HCT116 (cell line): ENCODE measurements around the gene NOXO1. TPM values are rescaled to one million over a fixed set of nuclear protein-coding genes. Genes with fewer than 3 reads are reported as not detected.

Source experiments
- ATAC-seq: fragments of 200-7000 bp; cut with Tn5 transposase; 2 replicates; pipeline ENCODE4 v1.9.1; 2020; ENCODE audit warnings: mild to moderate bottlenecking, moderate library complexity
- BruUV-seq: library from RNA; stranded (reverse); fragments of 400-500 nt; replicated peaks from 2 replicates; lab custom pipeline; 2021; lab: Mats Ljungman, UMichigan
- CTCF ChIA-PET: fragments of 300-600 bp; sonication (Branson Sonifier 250); formaldehyde crosslinking; loops from one replicate; lab custom pipeline; 2021; ENCODE audit warnings: antibody characterized with exemption; lab: Charles Lee
- POLR2A ChIA-PET: fragments of 300-600, 350-600 bp; sonication (Branson Sonifier 250); formaldehyde crosslinking; loops from one replicate; lab custom pipeline; 2021; ENCODE audit warnings: antibody characterized with exemption; lab: Charles Lee
- RAD21 ChIA-PET, 2 experiments: fragments of 300-600 bp; sonication (Branson Sonifier 250); formaldehyde crosslinking; loops; one replicate each; lab custom pipeline; 2023; ENCODE audit warnings: low total read pairs in 2 of 2; ENCODE audit not compliant: uncharacterized antibody in 2 of 2, unreplicated experiment in 2 of 2, low non-redundant PET in 1 of 2; lab: Charles Lee
- DNase-seq: peaks from one replicate; pipeline ENCODE4 v3.0.0-alpha.2; 2010; ENCODE audit warnings: low read depth, low spot score
- H2AFZ ChIP-seq: fragments of 200-600 bp; shearing (Covaris generic), sonication (generic); 2 replicates; pipeline ENCODE4 v1.6.1; 2017; ENCODE audit warnings: low read depth, mixed run types, mixed read lengths, antibody characterized with exemption, low read length; ENCODE audit not compliant: poor library complexity, severe bottlenecking
- H3K27ac ChIP-seq: 2 replicates; pipeline ENCODE4 v1.5.1; 2012; ENCODE audit warnings: low read depth, low read length
- H3K27me3 ChIP-seq: fragments of 200-600 bp; sonication (generic); 2 replicates; pipeline ENCODE4 v1.6.1; 2016; ENCODE audit warnings: mixed run types, low read length, mixed read lengths; ENCODE audit not compliant: insufficient read depth
- H3K36me3 ChIP-seq, 2 experiments: fragments of 200-500 bp in 1 of 2; fragments of 200-600 bp in 1 of 2; sonication (Bioruptor generic) in 1 of 2; sonication (generic) in 1 of 2; 2 replicates each; pipeline versions ENCODE4 v1.5.1 to v1.6.1; 2014 to 2016; ENCODE audit warnings: low read length in 2 of 2, inconsistent platforms in 1 of 2, mixed read lengths in 1 of 2, mixed run types in 1 of 2; ENCODE audit not compliant: insufficient read depth in 2 of 2, control insufficient read depth in 1 of 2
- H3K4me1 ChIP-seq, 2 experiments: fragments of 200-600 bp in 1 of 2; sonication (generic) in 1 of 2; 2 replicates each; pipeline versions ENCODE4 v1.5.1 to v1.6.1; 2012 to 2017; ENCODE audit warnings: low read length in 2 of 2, inconsistent platforms in 1 of 2, mild to moderate bottlenecking in 1 of 2, mixed read lengths in 1 of 2, mixed run types in 1 of 2, moderate library complexity in 1 of 2; ENCODE audit not compliant: insufficient read depth in 2 of 2, control insufficient read depth in 1 of 2
- H3K4me2 ChIP-seq: fragments of 200-600 bp; sonication (generic); 2 replicates; pipeline ENCODE4 v1.6.1; 2017; ENCODE audit warnings: mixed run types, low read length, mixed read lengths
- H3K4me3 ChIP-seq, 2 experiments: fragments of 200-600 bp in 1 of 2; sonication (generic) in 1 of 2; replicated peaks in 1 of 2; 2 replicates each; pipeline ENCODE4 v1.5.1; 2011 to 2016; ENCODE audit warnings: low read length in 2 of 2, control low read depth in 1 of 2, low read depth in 1 of 2, mild to moderate bottlenecking in 1 of 2, mixed read lengths in 1 of 2, mixed run types in 1 of 2
- H3K79me2 ChIP-seq: fragments of 200-600 bp; sonication (generic); 2 replicates; pipeline ENCODE4 v1.6.1; 2017; ENCODE audit warnings: mild to moderate bottlenecking, mixed run types, low read length, moderate library complexity, mixed read lengths; ENCODE audit not compliant: insufficient read depth
- H3K9ac ChIP-seq: fragments of 200-600 bp; sonication (generic); 2 replicates; pipeline ENCODE4 v1.6.1; 2016; ENCODE audit warnings: low read length, mixed read lengths
- H3K9me2 ChIP-seq: fragments of 200-600 bp; sonication (generic), shearing (Covaris generic); 2 replicates; pipeline ENCODE4 v1.6.1; 2017; ENCODE audit warnings: mixed run types, mild to moderate bottlenecking, moderate library complexity; ENCODE audit not compliant: insufficient read depth
- H3K9me3 ChIP-seq, 2 experiments: fragments of 200-500 bp in 1 of 2; fragments of 200-600 bp in 1 of 2; sonication (Bioruptor generic) in 1 of 2; sonication (generic) in 1 of 2; 2 replicates each; pipeline ENCODE4 v1.6.1; 2014 to 2017; ENCODE audit warnings: low read length in 2 of 2, mixed read lengths in 2 of 2, inconsistent platforms in 1 of 2, low read depth in 1 of 2, mild to moderate bottlenecking in 1 of 2, mixed run types in 1 of 2, moderate library complexity in 1 of 2; ENCODE audit not compliant: control insufficient read depth in 1 of 2, insufficient read depth in 1 of 2
- H4K20me1 ChIP-seq: fragments of 200-600 bp; sonication (generic), shearing (Covaris generic); 2 replicates; pipeline ENCODE4 v1.6.1; 2017; ENCODE audit warnings: mixed run types, mild to moderate bottlenecking, moderate library complexity; ENCODE audit not compliant: insufficient read depth
- ATF3 ChIP-seq: IDR thresholded peaks from 2 replicates; pipeline ENCODE4 v1.6.1; 2012
- CEBPB ChIP-seq: IDR thresholded peaks from 2 replicates; pipeline ENCODE4 v1.6.1; 2012; ENCODE audit warnings: low read depth
- ELF1 ChIP-seq: IDR thresholded peaks from 2 replicates; pipeline ENCODE4 v1.6.1; 2012; ENCODE audit warnings: low read depth, borderline replicate concordance
- EZH2phosphoT487 ChIP-seq: fragments of 200-600 bp; IDR thresholded peaks from 2 replicates; pipeline ENCODE4 v1.6.1; 2018; ENCODE audit warnings: antibody characterized with exemption, borderline replicate concordance
- POLR2A ChIP-seq: IDR thresholded peaks from 2 replicates; pipeline ENCODE4 v1.7.0; 2011; ENCODE audit warnings: borderline replicate concordance; ENCODE audit not compliant: insufficient read depth, insufficient read length; ENCODE audit errors: extremely low read depth
- RAD21 ChIP-seq: IDR thresholded peaks from 2 replicates; pipeline ENCODE4 v1.6.1; 2012; ENCODE audit warnings: low read depth, mild to moderate bottlenecking
- SP1 ChIP-seq: IDR thresholded peaks from 2 replicates; pipeline ENCODE4 v1.6.1; 2012; ENCODE audit warnings: low read depth
- ZFX ChIP-seq: fragments of 450-650 bp; IDR thresholded peaks from 2 replicates; pipeline ENCODE4 v1.6.1; 2017
- ZNF274 ChIP-seq: fragments of 200-500 bp; sonication (Bioruptor generic); IDR thresholded peaks from 2 replicates; pipeline ENCODE4 v1.6.1; 2014; ENCODE audit warnings: mild to moderate bottlenecking, low read depth, low read length, inconsistent platforms
- intact Hi-C: fragments of 100-400 bp; cut with micrococcal nuclease; formaldehyde crosslinking; loops from 2 replicates; pipeline ENCODE4 v1.10.0; 2022
- total RNA-seq: library from RNA; stranded (reverse); gene quantifications from one replicate; pipeline ENCODE4 v1.2.1, GENCODE V29; 2021; ENCODE audit not compliant: unreplicated experiment
- TF ChIP-seq, protein P1 (sequence below), 3 experiments: fragments of 200-600 bp in 1 of 3; sonication (generic) in 1 of 3; IDR thresholded peaks in 2 of 3; conservative IDR thresholded peaks in 1 of 3; 2 replicates each; pipeline ENCODE4 v1.5.1; 2012 to 2017; ENCODE audit warnings: low read depth in 2 of 3, low read length in 2 of 3, antibody characterized with exemption in 1 of 3, borderline replicate concordance in 1 of 3, control low read depth in 1 of 3, mild to moderate bottlenecking in 1 of 3, mixed read lengths in 1 of 3, mixed run types in 1 of 3, moderate library complexity in 1 of 3; ENCODE audit not compliant: insufficient read depth in 1 of 3

Gene NOXO1
- total RNA-seq, 1 experiment from 2014 or later = 10.0 TPM

- H3K36me3 ChIP-seq = peaks cover 0 to 3% of the 10 kb centered on the region in 2 experiments; a peak in 1 of 4 replicates
- no peak overlapping the region for H3K27ac ChIP-seq
- H4K20me1 ChIP-seq = no peaks in the 10 kb centered on the region
- TF ChIP-seq, protein P1, sequence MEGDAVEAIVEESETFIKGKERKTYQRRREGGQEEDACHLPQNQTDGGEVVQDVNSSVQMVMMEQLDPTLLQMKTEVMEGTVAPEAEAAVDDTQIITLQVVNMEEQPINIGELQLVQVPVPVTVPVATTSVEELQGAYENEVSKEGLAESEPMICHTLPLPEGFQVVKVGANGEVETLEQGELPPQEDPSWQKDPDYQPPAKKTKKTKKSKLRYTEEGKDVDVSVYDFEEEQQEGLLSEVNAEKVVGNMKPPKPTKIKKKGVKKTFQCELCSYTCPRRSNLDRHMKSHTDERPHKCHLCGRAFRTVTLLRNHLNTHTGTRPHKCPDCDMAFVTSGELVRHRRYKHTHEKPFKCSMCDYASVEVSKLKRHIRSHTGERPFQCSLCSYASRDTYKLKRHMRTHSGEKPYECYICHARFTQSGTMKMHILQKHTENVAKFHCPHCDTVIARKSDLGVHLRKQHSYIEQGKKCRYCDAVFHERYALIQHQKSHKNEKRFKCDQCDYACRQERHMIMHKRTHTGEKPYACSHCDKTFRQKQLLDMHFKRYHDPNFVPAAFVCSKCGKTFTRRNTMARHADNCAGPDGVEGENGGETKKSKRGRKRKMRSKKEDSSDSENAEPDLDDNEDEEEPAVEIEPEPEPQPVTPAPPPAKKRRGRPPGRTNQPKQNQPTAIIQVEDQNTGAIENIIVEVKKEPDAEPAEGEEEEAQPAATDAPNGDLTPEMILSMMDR (IDR thresholded peaks at IDR 0.05 in 2 of 3, conservative IDR thresholded peaks at IDR 0.05 in 1 of 3; ENCODE audit: borderline replicate concordance in 1 of 3, insufficient read depth in 1 of 3, low read depth in 2 of 3, low read length in 2 of 3) = no peak
- no peak for TF ChIP-seq ZNF274
- no peak for TF ChIP-seq ELF1
- TF ChIP-seq SP1 = no peak
- TF ChIP-seq EZH2phosphoT487 = no peak
- TF ChIP-seq ATF3 = no peak
- no peak for TF ChIP-seq ZFX
- no peak for TF ChIP-seq RAD21
- no peak for TF ChIP-seq CEBPB
- no peak for TF ChIP-seq POLR2A
- POLR2A ChIA-PET = interaction anchor here (0.9 to 1.5 kb wide), 2 partner anchors 10 to 20 kb away, joined by 3 to 4 read pairs; partner anchors contain the start of gene RPS2
- no peak for ATAC-seq
- RAD21 ChIA-PET = no interaction called here
- peaks cover 14 to 26% of the 10 kb centered on the region in 2 experiments for H3K4me1 ChIP-seq
- CTCF ChIA-PET = interaction anchor here (1.1 kb wide), 1 partner anchor 80 kb away, joined by 3 read pairs; no protein-coding TSS in a partner anchor
- no peak overlapping the region for H2AFZ ChIP-seq
- H3K27me3 ChIP-seq = no peaks in the 10 kb centered on the region
- H3K79me2 ChIP-seq = no peaks in the 10 kb centered on the region
- no peaks in the 10 kb centered on the region for H3K9me2 ChIP-seq
- no peaks in the 10 kb centered on the region for H3K9me3 ChIP-seq
- no peak overlapping the region for H3K9ac ChIP-seq
- no TSS peak for BruUV-seq
- intact Hi-C loops = no loop called here
- no peak overlapping the region for H3K4me2 ChIP-seq
- no peak overlapping the region for H3K4me3 ChIP-seq
- DNase-seq = no peak
Observed at GRCh38 chr16:1944612-1945199, 36.6 kb downstream of the NOXO1 start.
